ENCODE measurements around the gene USP15. TPM values are rescaled to one million over a fixed set of nuclear protein-coding genes. Genes with fewer than 3 reads are reported as not detected.

Gene USP15
- total and polyA plus RNA-seq, 4 experiments from 2014 or later: 79.1 to 156 (median 119) TPM

DNA sequence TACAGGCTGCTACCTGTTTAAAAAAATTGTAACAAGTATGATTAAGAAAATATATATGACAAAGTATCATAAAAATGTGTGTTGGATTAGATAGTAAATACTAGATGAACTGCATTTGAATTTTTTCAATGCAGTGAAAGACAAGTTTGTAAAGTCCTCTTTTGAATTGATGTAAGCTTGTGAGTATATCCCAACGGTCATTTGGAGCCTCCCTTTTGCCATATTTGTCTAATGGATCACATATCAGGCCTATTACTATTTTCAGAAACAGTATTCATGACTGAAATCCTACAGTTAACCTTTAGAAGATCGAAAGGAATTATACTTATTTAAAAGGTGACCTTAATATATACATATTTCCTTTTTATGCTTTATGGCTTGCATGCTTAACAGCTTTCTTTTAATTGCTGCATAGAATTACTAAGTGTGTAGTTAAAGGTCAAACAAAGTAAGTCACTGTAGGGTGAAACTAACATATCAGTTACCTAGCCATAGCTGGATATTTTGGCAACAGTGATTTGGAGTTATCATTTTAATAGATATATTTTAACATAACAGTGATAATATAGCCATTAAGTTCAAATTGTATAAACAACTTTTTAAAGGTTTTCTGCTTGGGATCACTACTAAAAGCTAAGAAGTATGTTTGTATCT is 53.6 kb downstream of the USP15 start:
- Histone ChIP-seq H3K27ac (ENCODE audit: low read depth, low read length) (no peak overlapping the region), H3K27me3 (ENCODE audit: insufficient read depth, low read length) (no peaks in the 10 kb centered on the region), H3K9me3 (ENCODE audit: control insufficient read depth in 1 of 2, low read length in 2 of 2) (no peaks in the 10 kb centered on the region), H3K4me3 (ENCODE audit: low read length in 2 of 2) (no peak overlapping the region), H3K4me1 (ENCODE audit: insufficient read depth, low read length) (peaks cover 22% of the 10 kb centered on the region), H3K36me3 (ENCODE audit: insufficient read depth, low read length) (peaks cover 9% of the 10 kb centered on the region)
- ChIA-PET POLR2A (ENCODE audit: partially characterized antibody) (interaction anchor here (0.7 kb wide), 1 partner anchor 23 kb away, joined by 3 read pairs; no protein-coding TSS in a partner anchor), CTCF (ENCODE audit: partially characterized antibody) (no interaction called here)
- Mint-ChIP-seq H3K27ac (no peak overlapping the region), H3K36me3 (peaks cover 33 to 38% of the 10 kb centered on the region in 2 donors), H3K27me3 (no peaks in the 10 kb centered on the region), H3K9me3 (peaks cover 0 to 3% (median 0%) of the 10 kb centered on the region in 8 donors), H3K4me1 (peaks cover 42 to 51% (median 47%) of the 10 kb centered on the region in 4 donors), H3K4me3 (no peak overlapping the region)
- no peak for DNase-seq
- intact Hi-C loops (cut with micrococcal nuclease): no loop called here

DNA sequence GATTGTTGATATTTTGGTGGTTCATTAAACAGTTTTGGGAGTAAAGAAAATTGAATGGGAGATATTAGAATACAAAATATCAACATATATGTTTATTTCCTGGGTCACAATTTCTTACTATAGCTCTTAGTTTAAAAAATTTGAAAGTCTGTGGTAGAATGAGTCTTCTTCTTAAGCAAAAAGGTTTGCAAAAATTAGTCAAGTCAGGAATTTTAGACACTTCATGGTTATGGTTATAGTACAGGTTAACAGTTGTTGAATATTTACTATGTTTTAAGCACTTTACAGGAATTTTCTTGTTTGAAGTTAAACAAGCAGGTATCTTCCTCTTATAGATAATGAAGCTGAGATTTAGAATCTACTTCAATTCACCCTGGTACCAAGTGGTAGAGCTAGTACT is 56.8 kb downstream of the USP15 start:
- Histone ChIP-seq H3K4me1 (ENCODE audit: insufficient read depth, low read length) (peaks cover 9% of the 10 kb centered on the region), H3K9me3 (ENCODE audit: control insufficient read depth in 1 of 2, low read length in 2 of 2) (no peaks in the 10 kb centered on the region), H3K4me3 (ENCODE audit: low read length in 2 of 2) (no peak overlapping the region), H3K36me3 (ENCODE audit: insufficient read depth, low read length) (peaks cover 20% of the 10 kb centered on the region), H3K27me3 (ENCODE audit: insufficient read depth, low read length) (no peaks in the 10 kb centered on the region), H3K27ac (ENCODE audit: low read depth, low read length) (no peak overlapping the region)
- ChIA-PET POLR2A (ENCODE audit: partially characterized antibody) (no interaction called here), CTCF (ENCODE audit: partially characterized antibody) (no interaction called here)
- no peak overlapping the region for H3K4me3 Mint-ChIP-seq
- DNase-seq: no peak
- H3K27ac Mint-ChIP-seq: peak overlapping the region in 3 of 7 donors; percentile 1 to 47 (median 11)
- H3K36me3 Mint-ChIP-seq: peaks cover 42 to 43% of the 10 kb centered on the region in 2 donors
- H3K4me1 Mint-ChIP-seq: peaks cover 29 to 36% (median 31%) of the 10 kb centered on the region in 4 donors
- H3K9me3 Mint-ChIP-seq: peaks cover 0 to 4% (median 0%) of the 10 kb centered on the region in 8 donors
- no peaks in the 10 kb centered on the region for H3K27me3 Mint-ChIP-seq
- intact Hi-C loops (cut with micrococcal nuclease): no loop called here

DNA sequence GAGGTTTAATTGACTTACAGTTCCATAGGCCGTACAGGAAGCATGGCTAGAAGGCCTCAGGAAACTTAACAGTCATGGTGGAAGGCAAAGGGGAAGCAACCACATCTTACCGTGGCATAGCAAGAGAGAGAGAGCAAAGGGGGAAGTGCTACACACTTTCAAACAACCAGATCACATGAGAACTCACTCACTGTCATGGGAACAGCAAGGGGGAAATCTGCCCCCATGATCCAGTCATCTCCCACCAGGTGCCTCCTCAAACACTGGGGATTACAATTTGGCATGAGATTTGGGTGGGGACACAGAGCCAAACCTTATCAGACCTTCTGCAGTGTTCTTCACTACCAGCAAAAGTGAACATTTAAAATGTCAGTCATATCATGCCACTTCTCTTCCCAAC is 58.9 kb downstream of the USP15 start:
- no peak overlapping the region for H3K4me3 ChIP-seq (ENCODE audit: low read length in 2 of 2)
- H3K27me3 Mint-ChIP-seq: no peaks in the 10 kb centered on the region
- peak overlapping the region in 5 of 7 donors; percentile 6 to 66 (median 57) for H3K27ac Mint-ChIP-seq
- no peak overlapping the region for H3K27ac ChIP-seq (ENCODE audit: low read depth, low read length)
- intact Hi-C loops (cut with micrococcal nuclease): no loop called here
- no peak overlapping the region for H3K4me3 Mint-ChIP-seq
- H3K27me3 ChIP-seq (ENCODE audit: insufficient read depth, low read length): no peaks in the 10 kb centered on the region
- H3K4me1 ChIP-seq (ENCODE audit: insufficient read depth, low read length): peaks cover 12% of the 10 kb centered on the region
- H3K4me1 Mint-ChIP-seq: peaks cover 37 to 47% (median 41%) of the 10 kb centered on the region in 4 donors
- H3K9me3 ChIP-seq (ENCODE audit: control insufficient read depth in 1 of 2, low read length in 2 of 2): no peaks in the 10 kb centered on the region
- peaks cover 55 to 57% of the 10 kb centered on the region in 2 donors for H3K36me3 Mint-ChIP-seq
- ChIA-PET POLR2A (ENCODE audit: partially characterized antibody) (no interaction called here), CTCF (ENCODE audit: partially characterized antibody) (no interaction called here)
- DNase-seq: no peak
- peaks cover 0 to 4% (median 0%) of the 10 kb centered on the region in 8 donors for H3K9me3 Mint-ChIP-seq
- peaks cover 32% of the 10 kb centered on the region for H3K36me3 ChIP-seq (ENCODE audit: insufficient read depth, low read length)

DNA sequence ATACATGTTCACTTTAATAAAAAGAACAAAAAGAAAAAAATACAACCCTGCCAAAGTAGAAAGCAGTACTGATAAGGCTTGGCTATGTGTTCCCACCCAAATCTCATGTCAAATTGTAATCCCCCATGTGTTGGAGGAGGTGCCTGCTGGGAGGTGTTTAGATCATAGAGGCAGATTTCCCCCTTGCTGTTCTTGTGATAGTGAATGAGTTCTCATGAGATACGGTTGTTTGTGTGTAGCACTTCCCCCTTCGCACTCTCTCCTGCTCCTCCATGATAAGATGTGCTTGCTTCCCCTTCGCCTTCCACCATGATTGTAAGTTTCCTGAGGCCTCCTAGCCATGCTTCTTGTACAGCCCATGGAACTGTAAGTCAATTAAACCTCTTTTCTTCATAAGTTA is 59.9 kb downstream of the USP15 start:
- ChIA-PET CTCF (ENCODE audit: partially characterized antibody) (no interaction called here), POLR2A (ENCODE audit: partially characterized antibody) (no interaction called here)
- peak overlapping the region in 3 of 7 donors; percentile 19 to 62 (median 48) for H3K27ac Mint-ChIP-seq
- Histone ChIP-seq H3K4me3 (ENCODE audit: low read length in 2 of 2) (no peak overlapping the region), H3K27ac (ENCODE audit: low read depth, low read length) (no peak overlapping the region), H3K4me1 (ENCODE audit: insufficient read depth, low read length) (peaks cover 12% of the 10 kb centered on the region), H3K36me3 (ENCODE audit: insufficient read depth, low read length) (peaks cover 32% of the 10 kb centered on the region), H3K9me3 (ENCODE audit: control insufficient read depth in 1 of 2, low read length in 2 of 2) (no peaks in the 10 kb centered on the region), H3K27me3 (ENCODE audit: insufficient read depth, low read length) (no peaks in the 10 kb centered on the region)
- no peak overlapping the region for H3K4me3 Mint-ChIP-seq
- intact Hi-C loops (cut with micrococcal nuclease): no loop called here
- H3K9me3 Mint-ChIP-seq: peaks cover 0 to 4% (median 0%) of the 10 kb centered on the region in 8 donors
- peaks cover 57 to 59% of the 10 kb centered on the region in 2 donors for H3K36me3 Mint-ChIP-seq
- peaks cover 37 to 47% (median 41%) of the 10 kb centered on the region in 4 donors for H3K4me1 Mint-ChIP-seq
- no peaks in the 10 kb centered on the region for H3K27me3 Mint-ChIP-seq
- DNase-seq: no peak

DNA sequence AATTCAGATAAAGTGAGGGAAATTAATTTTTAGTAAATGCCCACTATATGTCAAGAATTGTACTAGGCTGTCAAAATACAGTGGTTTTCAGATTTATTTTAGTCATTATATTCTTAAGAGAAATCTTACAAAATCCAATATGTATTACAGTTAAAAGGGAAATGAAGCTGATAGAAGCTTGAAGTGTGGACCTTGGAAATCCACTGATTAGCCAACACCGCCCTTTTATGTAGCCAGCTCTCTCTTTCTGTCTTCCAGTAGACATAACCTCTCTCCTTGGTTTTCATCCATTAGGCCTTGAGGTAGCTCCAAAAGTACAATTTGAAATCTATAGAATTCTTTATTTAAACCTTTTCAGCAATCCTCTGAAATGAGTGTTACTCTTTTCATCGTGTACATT is 63.2 kb downstream of the USP15 start:
- Mint-ChIP-seq H3K4me1 (peaks cover 27 to 40% (median 35%) of the 10 kb centered on the region in 4 donors), H3K27ac (peak overlapping the region in 2 of 7 donors; percentile 12 to 19), H3K9me3 (peaks cover 0 to 4% (median 0%) of the 10 kb centered on the region in 8 donors), H3K27me3 (no peaks in the 10 kb centered on the region), H3K36me3 (peaks cover 44 to 57% of the 10 kb centered on the region in 2 donors), H3K4me3 (no peak overlapping the region)
- peaks cover 12% of the 10 kb centered on the region for H3K4me1 ChIP-seq (ENCODE audit: insufficient read depth, low read length)
- CTCF ChIA-PET (ENCODE audit: partially characterized antibody): interaction anchor here (1.3 kb wide), 1 partner anchor 113 kb away, joined by 3 read pairs; no protein-coding TSS in a partner anchor
- H3K9me3 ChIP-seq (ENCODE audit: control insufficient read depth in 1 of 2, low read length in 2 of 2): no peaks in the 10 kb centered on the region
- intact Hi-C loops (cut with micrococcal nuclease): no loop called here
- POLR2A ChIA-PET (ENCODE audit: partially characterized antibody): no interaction called here
- H3K27me3 ChIP-seq (ENCODE audit: insufficient read depth, low read length): no peaks in the 10 kb centered on the region
- H3K36me3 ChIP-seq (ENCODE audit: insufficient read depth, low read length): peaks cover 28% of the 10 kb centered on the region
- no peak for DNase-seq
- no peak overlapping the region for H3K27ac ChIP-seq (ENCODE audit: low read depth, low read length)
- no peak overlapping the region for H3K4me3 ChIP-seq (ENCODE audit: low read length in 2 of 2)

DNA sequence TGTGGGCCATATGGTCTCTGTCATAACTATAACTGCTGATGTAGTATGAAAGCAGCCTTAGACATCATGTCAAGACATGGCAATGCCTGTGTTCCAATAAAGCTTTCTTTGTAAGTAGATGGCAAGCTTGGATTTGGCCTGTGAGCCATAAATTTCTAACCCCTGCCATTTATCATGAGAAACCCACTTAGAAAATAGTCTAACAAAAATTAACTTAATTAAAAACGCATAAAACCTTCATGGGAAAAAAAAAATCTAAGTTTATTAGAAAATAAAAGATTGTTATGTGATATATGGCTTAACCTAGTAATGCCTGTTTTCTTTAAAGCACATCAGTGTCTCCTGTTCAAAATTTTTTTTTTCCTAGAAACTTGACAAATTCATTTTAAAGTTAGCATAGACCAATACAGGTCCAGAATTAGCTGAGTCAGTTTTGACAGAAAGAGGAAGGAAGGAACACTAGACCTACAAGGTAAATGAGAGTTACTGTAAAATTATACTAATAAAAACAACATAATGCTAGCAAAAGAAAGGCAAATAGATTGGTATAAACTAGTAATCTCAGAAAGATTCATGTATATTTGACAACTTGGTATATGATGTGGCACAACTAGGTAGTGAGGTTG is 68.2 kb downstream of the USP15 start:
- H3K9me3 ChIP-seq (ENCODE audit: control insufficient read depth in 1 of 2, low read length in 2 of 2): no peaks in the 10 kb centered on the region
- H3K27me3 ChIP-seq (ENCODE audit: insufficient read depth, low read length): no peaks in the 10 kb centered on the region
- H3K36me3 ChIP-seq (ENCODE audit: insufficient read depth, low read length): peaks cover 12% of the 10 kb centered on the region
- H3K4me3 Mint-ChIP-seq: no peak overlapping the region
- no peak for DNase-seq
- H3K27ac Mint-ChIP-seq: no peak overlapping the region
- H3K27me3 Mint-ChIP-seq: no peaks in the 10 kb centered on the region
- H3K4me3 ChIP-seq (ENCODE audit: low read length in 2 of 2): no peak overlapping the region
- peaks cover 10 to 23% (median 13%) of the 10 kb centered on the region in 4 donors for H3K4me1 Mint-ChIP-seq
- H3K4me1 ChIP-seq (ENCODE audit: insufficient read depth, low read length): peaks cover 11% of the 10 kb centered on the region
- no peaks in the 10 kb centered on the region for H3K9me3 Mint-ChIP-seq
- CTCF ChIA-PET (ENCODE audit: partially characterized antibody): no interaction called here
- no peak overlapping the region for H3K27ac ChIP-seq (ENCODE audit: low read depth, low read length)
- intact Hi-C loops (cut with micrococcal nuclease): loop anchor here (5.0 kb wide), 1 partner anchor 46 kb away; no protein-coding TSS in a partner anchor
- POLR2A ChIA-PET (ENCODE audit: partially characterized antibody): no interaction called here
- H3K36me3 Mint-ChIP-seq: peaks cover 21 to 38% of the 10 kb centered on the region in 2 donors

DNA sequence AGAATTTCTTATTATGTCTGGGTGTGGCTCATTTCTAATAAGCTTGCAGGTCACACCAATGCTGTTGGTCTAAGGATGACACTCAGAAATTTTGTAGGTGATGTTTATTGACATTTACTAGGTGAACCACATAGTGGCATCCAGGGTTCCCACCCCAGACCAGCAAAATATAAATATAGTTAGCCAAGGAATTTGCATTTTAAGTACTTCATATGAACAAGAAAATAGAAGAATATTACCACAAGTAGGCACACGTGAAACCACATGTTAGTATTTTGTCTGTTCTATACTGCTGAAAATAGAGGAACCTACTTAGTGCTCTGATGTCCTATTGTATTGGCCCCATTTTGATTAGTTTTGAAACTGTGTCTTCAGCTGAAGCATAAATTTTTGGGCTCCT is 71.1 kb downstream of the USP15 start:
- no peaks in the 10 kb centered on the region for H3K9me3 Mint-ChIP-seq
- peaks cover 19% of the 10 kb centered on the region for H3K36me3 ChIP-seq (ENCODE audit: insufficient read depth, low read length)
- H3K4me3 ChIP-seq (ENCODE audit: low read length in 2 of 2): no peak overlapping the region
- peaks cover 12 to 38% (median 24%) of the 10 kb centered on the region in 4 donors for H3K4me1 Mint-ChIP-seq
- POLR2A ChIA-PET (ENCODE audit: partially characterized antibody): no interaction called here
- peak overlapping the region in 1 of 7 donors; percentile 29 for H3K27ac Mint-ChIP-seq
- H3K27ac ChIP-seq (ENCODE audit: low read depth, low read length): no peak overlapping the region
- H3K27me3 ChIP-seq (ENCODE audit: insufficient read depth, low read length): no peaks in the 10 kb centered on the region
- no peak overlapping the region for H3K4me3 Mint-ChIP-seq
- H3K27me3 Mint-ChIP-seq: no peaks in the 10 kb centered on the region
- H3K9me3 ChIP-seq (ENCODE audit: control insufficient read depth in 1 of 2, low read length in 2 of 2): no peaks in the 10 kb centered on the region
- DNase-seq: no peak
- peaks cover 11% of the 10 kb centered on the region for H3K4me1 ChIP-seq (ENCODE audit: insufficient read depth, low read length)
- intact Hi-C loops (cut with micrococcal nuclease): no loop called here
- CTCF ChIA-PET (ENCODE audit: partially characterized antibody): no interaction called here
- peaks cover 36 to 48% of the 10 kb centered on the region in 2 donors for H3K36me3 Mint-ChIP-seq
